B cell (primary cell): Measurements from ENCODE around the gene CEP350.

Experiments
- CTCF ChIP-seq: fragments of 200-600 bp; IDR thresholded peaks from one replicate; pipeline ENCODE4 v1.8.0; 2022; ENCODE audit warnings: antibody characterized with exemption, mild to moderate bottlenecking
- EZH2 ChIP-seq: IDR thresholded peaks from 2 replicates; pipeline ENCODE4 v1.6.1; 2012; ENCODE audit warnings: borderline replicate concordance, low read depth, mild to moderate bottlenecking, moderate library complexity, low read length; ENCODE audit not compliant: insufficient read depth, poor library complexity, severe bottlenecking

- no peak for TF ChIP-seq CTCF
- no peak for TF ChIP-seq EZH2
These were observed 22.5 kb downstream of the CEP350 start for GRCh38 chr1:179976970-179977651.
